Measurements from ENCODE around the gene DMRTC2. TPM values are rescaled to one million over a fixed set of nuclear protein-coding genes. Genes with fewer than 3 reads are reported as not detected.
A peak's percentile ranks its signal among the peaks of the same experiment; 100 is the strongest.

The DMRTC2 gene
- total RNA-seq, 1 donor from 2014 or later = not detected

DNA sequence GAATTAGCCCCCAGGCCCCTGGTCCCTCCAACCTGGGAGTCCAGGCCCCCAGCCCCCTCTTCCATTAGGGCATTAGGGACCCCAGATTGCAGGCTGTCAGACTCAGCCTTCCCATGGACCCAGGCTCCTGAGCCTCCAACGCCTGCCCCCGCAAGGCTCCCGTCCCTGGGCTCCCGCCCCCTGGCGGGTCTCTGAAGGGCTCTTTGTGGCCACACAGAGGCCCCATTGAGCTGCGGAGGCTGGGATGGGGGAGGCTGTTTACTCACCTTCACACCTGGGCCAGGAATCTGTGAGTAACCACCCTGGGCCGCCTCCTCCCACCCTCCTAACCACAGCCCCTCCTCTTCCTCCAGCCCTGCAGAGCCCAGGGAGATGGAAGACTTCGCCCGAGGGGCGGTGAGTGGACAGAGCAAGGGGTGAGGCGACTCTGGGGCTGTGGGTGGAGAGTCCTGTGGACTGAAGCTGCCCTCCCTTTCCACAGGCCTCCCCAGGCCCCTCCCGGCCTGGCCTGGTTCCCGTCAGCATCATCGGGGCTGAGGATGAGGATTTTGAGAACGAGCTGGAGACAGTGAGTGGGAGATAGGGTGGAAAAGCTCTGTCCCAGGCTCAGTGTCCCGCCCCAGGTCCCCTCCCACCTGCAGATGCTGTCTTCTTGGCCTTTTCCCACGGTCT, 43.0 kb downstream of the DMRTC2 start:
- Mint-ChIP-seq H3K4me1 (peaks cover 19% of the 10 kb centered on the region), H3K27me3 (ENCODE audit: low read depth) (peaks cover 6% of the 10 kb centered on the region), H3K4me3 (no peak overlapping the region), H3K36me3 (peaks cover 5% of the 10 kb centered on the region), H3K27ac (no peak overlapping the region), H3K9me3 (no peaks in the 10 kb centered on the region)
- TF ChIP-seq, protein P1, sequence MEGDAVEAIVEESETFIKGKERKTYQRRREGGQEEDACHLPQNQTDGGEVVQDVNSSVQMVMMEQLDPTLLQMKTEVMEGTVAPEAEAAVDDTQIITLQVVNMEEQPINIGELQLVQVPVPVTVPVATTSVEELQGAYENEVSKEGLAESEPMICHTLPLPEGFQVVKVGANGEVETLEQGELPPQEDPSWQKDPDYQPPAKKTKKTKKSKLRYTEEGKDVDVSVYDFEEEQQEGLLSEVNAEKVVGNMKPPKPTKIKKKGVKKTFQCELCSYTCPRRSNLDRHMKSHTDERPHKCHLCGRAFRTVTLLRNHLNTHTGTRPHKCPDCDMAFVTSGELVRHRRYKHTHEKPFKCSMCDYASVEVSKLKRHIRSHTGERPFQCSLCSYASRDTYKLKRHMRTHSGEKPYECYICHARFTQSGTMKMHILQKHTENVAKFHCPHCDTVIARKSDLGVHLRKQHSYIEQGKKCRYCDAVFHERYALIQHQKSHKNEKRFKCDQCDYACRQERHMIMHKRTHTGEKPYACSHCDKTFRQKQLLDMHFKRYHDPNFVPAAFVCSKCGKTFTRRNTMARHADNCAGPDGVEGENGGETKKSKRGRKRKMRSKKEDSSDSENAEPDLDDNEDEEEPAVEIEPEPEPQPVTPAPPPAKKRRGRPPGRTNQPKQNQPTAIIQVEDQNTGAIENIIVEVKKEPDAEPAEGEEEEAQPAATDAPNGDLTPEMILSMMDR (IDR thresholded peaks at IDR 0.05; ENCODE audit: unreplicated experiment) = no peak
- no peak for DNase-seq (ENCODE audit: low spot score in 2 of 2, unreplicated experiment in 2 of 2)

DNA sequence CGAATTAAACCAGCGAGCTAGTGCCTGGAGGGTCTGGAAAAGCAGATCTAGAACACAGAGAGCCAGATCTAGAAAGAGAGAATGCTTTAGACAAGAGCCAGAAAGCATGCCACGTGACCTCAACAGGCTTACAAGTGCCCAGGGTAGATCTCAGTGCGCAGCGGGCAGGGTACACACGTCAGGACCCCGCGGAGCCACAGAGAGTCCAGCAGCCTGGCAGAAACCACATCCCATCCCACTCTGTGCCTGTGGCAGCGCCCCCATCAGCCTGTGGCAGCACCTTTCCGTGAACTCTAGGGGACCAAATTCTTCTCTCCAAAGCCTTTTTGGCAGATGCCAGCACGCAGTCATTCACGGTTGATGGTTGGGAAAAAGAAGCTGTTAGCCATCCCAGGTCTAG, 44.1 kb downstream of the DMRTC2 start:
- peaks cover 5% of the 10 kb centered on the region for H3K36me3 Mint-ChIP-seq
- TF ChIP-seq, protein P1 (IDR thresholded peaks at IDR 0.05; ENCODE audit: unreplicated experiment) = no peak
- peaks cover under 1% of the 10 kb centered on the region for H3K27me3 Mint-ChIP-seq (ENCODE audit: low read depth)
- no peaks in the 10 kb centered on the region for H3K9me3 Mint-ChIP-seq
- peaks cover 13% of the 10 kb centered on the region for H3K4me1 Mint-ChIP-seq
- no peak overlapping the region for H3K27ac Mint-ChIP-seq
- DNase-seq (ENCODE audit: low spot score in 2 of 2, unreplicated experiment in 2 of 2) = peak in 1 of 2 experiments; percentile 14
- H3K4me3 Mint-ChIP-seq = no peak overlapping the region

DNA sequence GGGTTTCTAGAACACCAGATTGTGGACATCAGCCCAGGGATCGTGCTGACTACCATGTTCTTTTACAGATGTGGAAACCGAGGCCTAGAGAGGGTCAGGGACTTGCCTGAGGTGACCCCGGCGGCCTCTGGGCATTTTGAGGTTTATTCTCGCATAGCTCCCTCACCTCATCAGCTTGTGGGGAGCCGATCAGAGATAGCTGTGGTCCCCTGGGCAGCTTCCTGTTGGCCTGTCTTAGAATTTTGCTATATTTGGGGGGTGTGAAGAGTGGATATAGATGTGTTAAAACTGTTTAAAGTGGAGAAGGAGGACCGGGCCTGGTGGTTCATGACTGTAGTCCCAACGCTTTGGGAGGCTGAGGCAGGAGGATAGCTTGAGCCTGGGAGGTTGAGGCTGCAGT, 45.1 kb downstream of the DMRTC2 start:
- DNase-seq (ENCODE audit: low spot score in 2 of 2, unreplicated experiment in 2 of 2) = no peak
- H3K4me3 Mint-ChIP-seq = no peak overlapping the region
- H3K36me3 Mint-ChIP-seq = peaks cover 5% of the 10 kb centered on the region
- peaks cover 8% of the 10 kb centered on the region for H3K4me1 Mint-ChIP-seq
- no peaks in the 10 kb centered on the region for H3K27me3 Mint-ChIP-seq (ENCODE audit: low read depth)
- no peaks in the 10 kb centered on the region for H3K9me3 Mint-ChIP-seq
- no peak overlapping the region for H3K27ac Mint-ChIP-seq
- TF ChIP-seq, protein P1 (IDR thresholded peaks at IDR 0.05; ENCODE audit: unreplicated experiment) = no peak

DNA sequence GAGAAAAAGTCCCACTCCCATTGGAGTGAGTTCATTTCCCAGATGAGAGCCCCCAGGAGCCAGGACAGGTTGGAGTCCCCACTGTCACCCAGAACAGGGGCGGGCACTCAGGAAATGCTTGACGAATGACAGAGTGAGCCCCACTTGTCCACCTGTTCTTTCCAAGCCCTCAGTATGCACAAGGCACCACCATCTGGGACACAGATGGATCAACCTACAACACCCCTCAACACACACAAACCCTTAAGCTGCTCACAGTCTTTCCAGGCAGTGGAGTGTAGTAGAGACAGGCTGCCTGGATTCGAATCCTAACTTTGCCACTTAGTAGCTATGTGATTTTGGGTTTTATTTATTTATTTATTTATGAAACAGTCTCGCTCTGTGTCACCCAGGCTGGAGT, 46.1 kb downstream of the DMRTC2 start:
- H3K9me3 Mint-ChIP-seq = no peaks in the 10 kb centered on the region
- no peaks in the 10 kb centered on the region for H3K27me3 Mint-ChIP-seq (ENCODE audit: low read depth)
- no peak overlapping the region for H3K4me3 Mint-ChIP-seq

DNA sequence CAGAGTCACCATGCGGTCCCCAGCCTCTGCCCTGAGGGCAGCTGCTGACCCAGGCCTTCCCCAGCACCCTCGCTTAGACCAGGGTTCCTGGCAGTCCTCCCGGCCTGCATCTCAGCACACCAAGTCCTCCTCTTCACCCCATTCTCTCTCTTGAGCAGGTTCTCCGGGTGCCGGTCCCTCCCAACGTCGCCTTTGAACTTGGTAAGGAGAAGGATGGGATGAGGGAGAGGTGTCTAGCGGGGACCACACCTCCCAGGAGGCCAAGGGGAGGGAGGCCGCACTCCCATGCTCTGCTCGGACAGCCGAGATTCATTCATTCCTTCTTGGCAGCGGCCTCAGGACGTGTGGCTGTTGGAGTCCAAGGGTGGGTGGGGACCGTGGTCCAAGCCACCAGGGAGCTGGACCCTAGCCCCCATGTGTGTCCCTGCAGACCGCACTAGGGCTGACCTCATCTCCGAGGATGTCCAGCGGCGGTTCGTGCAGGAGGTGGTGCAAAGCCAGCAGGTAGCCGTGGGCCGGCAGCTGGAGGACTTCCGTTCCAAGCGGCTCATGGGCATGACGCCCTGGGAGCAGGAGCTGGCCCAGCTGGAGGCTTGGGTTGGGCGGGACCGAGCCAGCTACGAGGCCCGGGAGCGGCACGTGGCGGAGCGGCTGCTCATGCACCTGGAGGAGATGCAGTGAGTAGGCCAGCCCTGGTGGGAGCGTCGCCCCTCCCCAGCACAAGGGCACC, 47.5 kb downstream of the DMRTC2 start:
- peak in 1 of 2 experiments; percentile 17 for DNase-seq (ENCODE audit: low spot score in 2 of 2, unreplicated experiment in 2 of 2)
- Mint-ChIP-seq H3K4me3 (no peak overlapping the region), H3K36me3 (peaks cover 9% of the 10 kb centered on the region), H3K9me3 (no peaks in the 10 kb centered on the region), H3K27ac (no peak overlapping the region), H3K4me1 (no peaks in the 10 kb centered on the region), H3K27me3 (ENCODE audit: low read depth) (no peaks in the 10 kb centered on the region)
- TF ChIP-seq, protein P1 (IDR thresholded peaks at IDR 0.05; ENCODE audit: unreplicated experiment) = no peak

More for the DNA sequence above, 46.1 kb downstream of the DMRTC2 start:
- Mint-ChIP-seq H3K4me1 (peaks cover 5% of the 10 kb centered on the region), H3K36me3 (peaks cover 9% of the 10 kb centered on the region), H3K27ac (no peak overlapping the region)
- no peak for DNase-seq (ENCODE audit: low spot score in 2 of 2, unreplicated experiment in 2 of 2)
- TF ChIP-seq, protein P1 (IDR thresholded peaks at IDR 0.05; ENCODE audit: unreplicated experiment) = no peak

Measured in mesothelial cell of epicardium (in vitro differentiated cells).